Peyer's patch (tissue), 4 donors: Measurements from ENCODE around the gene BST1.

Source experiments
- POLR2A ChIP-seq, 2 donors: fragments of 450-650 bp; IDR thresholded peaks; one replicate each; pipeline ENCODE4 v1.5.1; 2017; ENCODE audit warnings: antibody characterized with exemption in 2 of 2, mild to moderate bottlenecking in 2 of 2, moderate library complexity in 2 of 2
- TF ChIP-seq, protein P1 (sequence below), 6 experiments: fragments of 450-650 bp in 4 of 6; fragments of 200-600 bp in 2 of 6; sonication (generic) in 1 of 6; IDR thresholded peaks; one replicate each; pipeline ENCODE4 v1.5.1; 2017 to 2019; ENCODE audit warnings: antibody characterized with exemption in 6 of 6, mild to moderate bottlenecking in 3 of 6, moderate library complexity in 1 of 6

DNA sequence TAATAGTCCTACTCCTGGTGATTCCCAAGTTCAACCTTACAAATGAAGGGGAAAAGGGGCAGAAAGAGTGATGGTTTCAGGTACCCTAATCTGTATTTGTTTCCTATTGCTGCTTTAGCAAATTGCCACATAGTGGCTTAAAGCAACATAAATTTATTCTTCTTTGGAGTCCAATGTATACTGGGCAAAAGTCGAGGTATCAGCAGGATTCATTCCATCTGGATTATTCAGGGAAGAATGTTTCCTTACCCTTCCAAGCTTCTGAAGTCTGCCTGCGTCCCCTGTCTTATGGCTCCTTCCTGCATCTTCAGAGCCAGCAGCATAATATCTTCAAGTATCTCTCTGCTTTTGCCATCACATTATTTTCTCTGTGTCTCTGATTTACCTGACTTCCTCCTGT, 10.3 kb upstream of the BST1 start:
- TF ChIP-seq, protein P1, sequence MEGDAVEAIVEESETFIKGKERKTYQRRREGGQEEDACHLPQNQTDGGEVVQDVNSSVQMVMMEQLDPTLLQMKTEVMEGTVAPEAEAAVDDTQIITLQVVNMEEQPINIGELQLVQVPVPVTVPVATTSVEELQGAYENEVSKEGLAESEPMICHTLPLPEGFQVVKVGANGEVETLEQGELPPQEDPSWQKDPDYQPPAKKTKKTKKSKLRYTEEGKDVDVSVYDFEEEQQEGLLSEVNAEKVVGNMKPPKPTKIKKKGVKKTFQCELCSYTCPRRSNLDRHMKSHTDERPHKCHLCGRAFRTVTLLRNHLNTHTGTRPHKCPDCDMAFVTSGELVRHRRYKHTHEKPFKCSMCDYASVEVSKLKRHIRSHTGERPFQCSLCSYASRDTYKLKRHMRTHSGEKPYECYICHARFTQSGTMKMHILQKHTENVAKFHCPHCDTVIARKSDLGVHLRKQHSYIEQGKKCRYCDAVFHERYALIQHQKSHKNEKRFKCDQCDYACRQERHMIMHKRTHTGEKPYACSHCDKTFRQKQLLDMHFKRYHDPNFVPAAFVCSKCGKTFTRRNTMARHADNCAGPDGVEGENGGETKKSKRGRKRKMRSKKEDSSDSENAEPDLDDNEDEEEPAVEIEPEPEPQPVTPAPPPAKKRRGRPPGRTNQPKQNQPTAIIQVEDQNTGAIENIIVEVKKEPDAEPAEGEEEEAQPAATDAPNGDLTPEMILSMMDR (IDR thresholded peaks at IDR 0.05) = no peak
- TF ChIP-seq POLR2A (IDR thresholded peaks at IDR 0.05) = no peak
